T follicular helper cell (primary cell): ENCODE data around the gene ZFAND4.
"Not testable (repeated sequence)": the region's sequence is repeated elsewhere in the genome, so short reads cannot be mapped to it uniquely, and the experiment has no call there.

ENCODE experiments used
- DNase-seq: peaks from one replicate; pipeline ENCODE4 v3.0.0-alpha.2; 2020; ENCODE audit warnings: low read depth

Gene ZFAND4

DNA sequence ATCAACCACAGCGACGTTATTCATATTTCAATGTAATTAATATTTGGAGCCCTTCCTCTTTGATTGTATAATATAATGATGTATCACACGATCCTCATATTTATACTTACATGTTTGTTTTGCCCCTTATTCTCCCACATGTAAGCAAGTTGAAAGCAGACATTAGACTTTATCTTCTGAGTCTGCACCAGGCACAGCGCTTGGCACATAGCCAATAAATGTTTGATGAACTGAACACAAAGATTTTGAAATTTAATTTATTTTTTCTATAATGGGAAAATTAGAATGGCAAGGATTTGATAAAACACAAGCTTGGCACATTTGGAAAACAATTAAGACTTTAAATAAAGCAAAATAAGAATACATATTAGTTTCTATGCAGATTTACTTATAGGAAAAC, 31.6 kb downstream of the ZFAND4 start:
- DNase-seq: no peak

DNA sequence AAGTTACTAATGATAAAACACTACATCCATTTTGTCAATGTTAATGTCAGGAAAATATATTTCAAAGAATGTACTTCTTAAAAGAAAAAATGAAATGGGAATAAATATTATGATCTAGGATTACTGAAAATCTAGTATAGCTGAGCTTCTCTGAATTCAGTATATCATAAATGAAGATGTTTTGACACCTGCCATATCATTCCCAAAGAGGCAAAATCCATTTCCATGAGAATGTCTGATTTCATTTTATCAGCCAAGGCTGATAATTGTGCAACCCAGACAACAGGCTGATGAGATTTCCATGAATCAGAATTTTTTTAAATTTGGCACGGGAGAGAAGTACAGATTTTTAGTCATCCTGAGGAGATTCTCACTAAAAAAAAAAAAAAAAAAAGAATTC, 32.5 kb downstream of the ZFAND4 start:
- DNase-seq: no peak

DNA sequence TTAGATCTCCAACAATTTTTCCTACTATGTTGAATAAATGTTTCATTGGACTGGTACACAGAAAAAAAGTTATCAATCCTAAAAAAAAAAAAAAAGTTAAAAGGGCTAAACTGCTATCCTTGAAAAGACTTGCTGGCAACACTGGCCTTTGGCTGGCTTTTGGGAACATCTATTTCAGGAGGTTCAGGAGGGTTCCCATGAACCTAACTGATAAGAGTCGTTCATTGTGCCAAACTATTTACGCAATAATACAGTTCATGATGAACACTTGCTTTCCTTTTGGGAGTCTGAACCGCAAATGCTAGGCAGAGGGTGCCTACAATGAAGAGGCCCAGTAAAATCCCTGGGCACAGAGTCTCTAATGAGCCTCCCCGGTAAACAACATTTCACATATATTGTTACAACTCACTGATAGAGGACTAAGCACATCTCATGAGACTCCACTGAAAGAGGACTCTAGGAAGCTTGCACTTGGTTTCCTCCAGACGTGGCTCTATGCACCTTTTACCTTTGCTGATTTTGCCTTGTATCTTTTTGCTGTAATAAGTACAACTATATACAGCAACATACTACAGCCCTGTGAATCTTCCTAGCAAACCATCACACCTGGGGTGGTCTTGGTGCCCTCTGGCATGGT, 45.0 kb downstream of the ZFAND4 start:
- DNase-seq: no peak

DNA sequence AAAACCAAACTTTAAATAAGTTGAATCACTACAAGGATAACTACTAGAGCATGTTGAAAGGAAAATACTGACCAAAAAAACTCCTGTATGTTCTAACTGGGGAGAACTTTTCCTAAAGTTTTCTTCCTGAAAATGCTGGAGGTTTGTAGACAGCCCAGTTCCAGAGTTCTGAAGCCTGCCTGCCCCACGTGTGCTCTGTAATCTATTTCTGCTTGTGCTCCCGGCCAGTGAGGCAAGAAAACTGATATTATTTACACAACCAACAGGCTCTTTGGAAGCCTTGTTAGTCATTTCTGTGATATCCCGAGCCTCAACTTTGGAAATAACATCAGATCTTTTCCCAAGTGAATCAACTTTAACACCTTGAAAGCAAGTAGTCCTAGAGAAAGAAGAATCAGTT, 46.7 kb downstream of the ZFAND4 start:
- no peak for DNase-seq

DNA sequence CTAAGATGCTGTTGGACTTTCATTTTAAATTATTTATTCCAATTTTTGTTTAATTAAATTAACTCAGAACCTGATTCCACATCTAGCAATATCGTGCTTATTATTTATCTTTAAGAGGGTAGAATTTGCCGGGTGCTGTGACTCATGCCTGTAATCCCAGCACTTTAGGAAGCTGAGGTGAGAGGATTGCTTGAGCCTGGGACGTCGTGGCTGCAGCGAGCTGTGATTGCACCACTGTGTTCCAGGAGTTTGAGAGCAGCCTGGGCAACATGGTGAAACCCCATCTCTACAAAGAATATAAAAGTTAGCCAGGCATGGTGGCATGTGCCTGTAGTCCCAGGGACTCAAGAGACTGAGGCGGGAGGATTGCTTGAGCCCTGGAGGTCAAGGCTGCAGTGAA, 47.8 kb downstream of the ZFAND4 start:
- DNase-seq: no peak

DNA sequence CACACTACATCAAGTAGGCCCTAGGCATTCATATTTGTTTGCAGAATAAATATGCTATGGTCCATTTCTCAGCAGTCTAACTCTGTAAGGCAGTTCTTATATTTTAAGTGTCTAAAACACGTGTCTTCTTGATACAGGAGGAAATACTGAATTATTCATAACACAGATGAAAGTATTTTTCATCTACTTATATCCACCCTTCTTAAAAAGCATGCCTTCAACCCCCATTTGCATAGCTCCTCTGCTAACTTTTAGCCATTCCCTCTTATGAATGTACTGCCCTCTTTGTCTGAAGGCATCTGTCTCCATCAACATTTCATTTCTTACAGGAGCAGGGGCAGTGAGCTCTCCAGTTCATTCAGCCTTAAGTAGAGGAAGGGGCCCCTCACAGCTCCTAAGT, 57.7 kb downstream of the ZFAND4 start:
- DNase-seq: no peak

DNA sequence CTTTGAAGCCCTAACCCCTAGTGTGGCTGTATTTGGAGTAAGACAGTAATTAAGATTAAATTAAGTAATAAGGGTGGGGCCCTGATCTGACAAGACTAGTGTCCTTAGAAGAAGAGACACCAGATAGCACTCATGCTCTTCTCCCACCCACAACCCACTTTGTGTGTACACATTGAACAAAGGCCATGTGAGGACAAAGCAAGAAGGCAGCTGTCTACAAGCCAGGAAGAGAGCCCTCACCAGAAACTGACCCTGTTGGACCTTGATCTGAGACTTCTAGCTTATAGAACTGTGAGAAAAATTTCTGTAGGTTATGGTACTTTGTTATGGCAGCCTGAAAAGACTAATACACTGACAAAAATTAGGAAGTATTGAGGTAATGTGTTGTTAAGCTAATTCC, 59.8 kb downstream of the ZFAND4 start:
- DNase-seq: no peak

DNA sequence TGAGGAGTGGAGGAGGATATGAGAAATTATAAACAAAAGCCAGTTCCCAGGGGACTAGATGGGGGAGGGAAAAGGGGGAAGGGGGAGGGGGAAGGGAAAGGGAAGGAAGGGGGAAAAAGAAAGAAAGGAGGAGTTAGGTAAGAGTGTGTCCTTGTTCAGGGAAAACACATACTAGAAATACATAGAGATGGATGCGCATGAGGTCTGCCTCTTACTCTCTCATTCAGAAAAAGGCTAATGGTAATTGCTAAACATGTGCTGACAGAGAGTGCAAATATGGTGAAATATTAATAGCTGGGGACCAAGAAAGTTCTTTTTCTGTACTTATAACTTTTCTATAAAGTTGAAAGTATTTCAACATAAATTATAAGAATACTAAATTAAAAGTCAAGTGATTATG, 64.5 kb downstream of the ZFAND4 start:
- no peak for DNase-seq

DNA sequence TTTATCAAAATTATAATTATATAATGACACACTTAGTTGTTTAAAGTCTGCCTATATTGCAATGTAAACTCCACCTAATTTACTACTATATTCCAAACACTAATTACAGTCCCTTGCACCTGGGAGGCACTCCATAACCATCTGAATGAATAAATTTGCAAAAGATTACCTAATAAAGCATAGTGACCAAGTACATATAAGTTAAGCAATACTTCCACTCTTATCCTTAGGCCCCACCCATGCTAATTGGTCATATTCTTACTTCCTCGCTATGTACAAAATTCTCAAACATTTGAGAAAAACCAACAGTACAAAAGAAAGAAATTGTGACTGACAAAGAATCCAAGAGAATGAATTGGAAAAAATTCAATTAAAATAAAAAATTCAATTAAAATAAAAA, 65.3 kb downstream of the ZFAND4 start:
- no peak for DNase-seq

DNA sequence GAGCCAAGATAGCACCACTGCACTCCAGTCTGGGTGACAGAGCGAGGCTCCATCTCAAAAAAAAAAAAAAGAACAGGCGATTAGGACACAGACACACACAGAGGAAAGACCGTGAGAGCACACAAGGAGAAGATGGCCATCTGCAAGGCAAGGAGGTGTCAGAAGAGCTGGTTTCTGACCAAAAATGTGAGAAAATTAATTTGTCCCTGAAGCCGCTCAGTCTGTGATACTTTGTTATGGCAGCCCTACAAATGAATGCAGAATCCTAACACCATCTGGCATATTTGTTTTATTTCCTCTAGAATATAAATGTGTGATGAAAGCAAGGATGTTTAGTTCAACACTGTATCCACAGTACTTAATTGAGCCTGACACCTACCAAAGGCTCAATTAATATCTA, 69.7 kb downstream of the ZFAND4 start:
- DNase-seq: no peak

DNA sequence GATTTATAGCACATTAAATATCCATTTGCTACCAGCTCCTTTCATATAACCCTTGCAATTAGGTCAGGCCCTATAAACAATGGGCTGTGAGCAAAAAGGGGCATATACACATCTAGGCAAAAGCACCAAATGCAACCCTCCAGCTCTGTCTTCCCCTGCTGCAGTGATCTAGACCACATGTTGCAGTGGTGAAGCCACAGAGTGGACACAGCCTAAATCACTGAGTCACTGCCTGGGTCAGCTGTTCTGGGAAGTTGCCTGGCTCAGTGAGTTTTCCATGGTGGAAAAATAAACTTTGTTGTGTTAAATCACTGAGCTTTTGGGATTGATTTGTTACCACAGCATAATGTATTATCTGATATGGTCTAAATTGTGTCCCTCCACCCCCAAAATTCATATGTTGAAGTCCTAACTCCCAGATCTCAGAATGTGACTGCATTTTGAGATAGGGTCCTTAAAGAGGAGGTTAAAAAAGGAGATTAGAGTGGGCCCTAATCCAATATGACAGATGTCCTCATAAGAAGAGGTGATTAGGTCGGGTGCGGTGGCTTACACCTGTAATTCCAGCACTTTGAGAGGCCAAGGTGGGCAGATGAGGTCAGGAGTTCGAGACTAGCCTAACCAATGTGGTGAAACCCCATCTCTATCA, 70.4 kb downstream of the ZFAND4 start:
- DNase-seq: no peak

DNA sequence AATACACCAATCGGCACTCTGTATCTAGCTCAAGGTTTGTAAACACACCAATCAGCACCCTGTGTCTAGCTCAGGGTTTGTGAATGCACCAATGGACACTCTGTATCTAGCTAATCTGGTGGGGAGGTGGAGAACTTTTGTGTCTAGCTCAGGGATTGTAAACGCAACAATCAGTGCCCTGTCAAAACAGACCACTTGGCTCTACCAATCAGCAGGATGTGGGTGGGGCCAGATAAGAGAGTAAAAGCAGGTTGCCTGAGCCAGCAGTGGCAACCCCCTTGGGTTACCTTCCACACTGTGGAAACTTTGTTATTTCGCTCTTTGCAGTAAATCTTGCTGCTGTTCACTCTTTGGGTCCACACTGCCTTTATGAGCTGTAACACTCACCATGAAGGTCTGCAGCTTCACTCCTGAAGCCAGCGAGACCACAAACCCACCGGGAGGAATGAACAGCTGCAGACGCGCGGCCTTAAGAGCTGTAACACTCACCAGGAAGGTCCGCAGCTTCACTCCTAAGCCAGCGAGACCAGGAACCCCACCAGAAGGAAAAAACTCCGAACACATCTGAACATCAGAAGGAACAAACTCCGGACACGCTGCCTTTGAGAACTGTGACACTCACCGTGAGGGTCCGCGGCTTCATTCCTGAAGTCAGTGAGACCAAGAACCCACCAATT, 71.2 kb downstream of the ZFAND4 start:
- not testable (repeated sequence) for DNase-seq

DNA sequence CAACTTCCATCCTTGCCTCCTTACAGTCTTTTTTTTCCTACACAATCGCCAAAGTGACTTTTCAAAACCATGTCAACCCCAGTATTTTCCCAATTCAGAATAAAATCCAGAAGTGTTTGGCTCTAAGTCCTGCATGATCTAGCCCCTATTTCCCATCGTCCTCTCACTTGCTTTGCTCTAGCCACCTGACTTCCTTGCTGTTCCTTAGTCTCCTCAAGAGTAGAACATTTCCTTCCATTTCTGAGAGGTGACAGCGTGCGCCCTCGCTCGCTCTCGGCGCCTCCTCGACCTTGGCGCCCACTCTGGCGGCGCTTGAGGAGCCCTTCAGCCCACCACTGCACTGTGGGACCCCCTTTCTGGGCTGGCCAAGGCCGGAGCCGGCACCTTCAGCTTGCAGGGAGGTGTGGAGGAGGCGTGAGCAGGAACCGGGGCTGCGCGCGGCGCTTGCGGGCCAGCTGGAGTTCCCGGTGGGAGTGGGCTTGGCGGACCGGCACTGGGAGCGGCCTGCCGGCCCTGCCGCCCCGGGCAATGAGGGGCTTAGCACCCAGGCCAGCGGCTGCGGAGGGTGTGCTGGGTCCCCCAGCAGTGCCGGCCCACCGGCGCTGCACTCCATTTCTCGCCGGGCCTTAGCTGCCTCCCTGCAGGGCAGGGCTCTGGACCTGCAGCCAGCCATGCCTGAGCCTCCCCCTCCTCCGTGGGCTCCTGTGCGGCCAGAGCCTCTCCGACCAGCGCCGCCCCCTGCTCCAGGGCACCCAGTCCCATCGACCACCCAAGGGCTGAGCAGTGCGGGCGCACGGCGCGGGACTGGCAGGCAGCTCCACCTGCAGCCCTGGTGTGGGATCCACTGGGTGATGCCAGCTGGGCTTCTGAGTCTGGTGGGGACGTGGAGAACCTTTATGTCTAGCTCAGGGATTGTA, 72.0 kb downstream of the ZFAND4 start:
- not testable (repeated sequence) for DNase-seq

DNA sequence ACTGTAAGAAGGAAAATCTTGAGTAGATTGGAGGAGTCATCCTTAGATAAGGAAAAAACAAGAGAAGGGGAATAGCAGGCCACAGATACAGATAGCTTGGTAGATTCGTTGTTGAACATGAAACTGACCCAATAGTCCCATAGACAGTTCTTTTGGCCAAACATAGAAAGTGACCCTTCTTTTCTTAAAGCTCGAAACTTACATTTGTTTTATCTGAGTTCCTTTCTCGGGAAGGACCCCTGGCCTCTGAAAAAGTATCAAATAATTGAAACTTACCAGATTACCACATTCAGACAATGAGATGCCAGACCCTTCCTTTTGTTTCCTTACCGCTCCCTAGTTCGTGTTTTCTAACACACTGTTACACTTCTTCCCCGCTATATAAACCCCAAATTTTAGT, 72.9 kb downstream of the ZFAND4 start:
- DNase-seq: no peak

DNA sequence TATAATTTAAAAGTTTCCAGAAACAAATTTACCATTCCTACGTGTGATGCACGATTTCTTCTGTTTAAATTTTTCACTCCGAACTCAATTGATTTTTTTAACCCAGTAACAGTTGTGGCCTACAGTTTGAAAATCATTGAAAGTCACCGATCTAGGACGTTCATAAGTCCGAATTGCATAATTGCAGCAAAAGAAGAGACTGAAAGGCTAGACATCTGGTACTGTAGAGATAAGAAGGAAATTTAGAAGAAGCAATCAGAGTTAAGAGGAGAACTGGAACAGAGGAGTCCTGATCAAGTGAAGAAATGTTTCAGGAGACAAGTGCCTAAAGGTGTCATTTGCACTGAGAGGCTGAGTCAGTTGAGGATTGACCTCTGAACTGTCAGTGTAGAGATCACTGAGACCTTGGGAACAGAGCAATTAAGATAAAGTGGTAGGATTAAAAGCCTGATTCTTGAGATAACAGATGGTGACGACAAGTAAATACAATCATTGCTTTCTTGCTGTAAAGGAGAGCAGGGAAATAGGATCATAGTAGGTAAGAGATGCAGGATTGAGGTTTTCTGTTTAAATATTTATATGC, 73.5 kb downstream of the ZFAND4 start:
- no peak for DNase-seq

DNA sequence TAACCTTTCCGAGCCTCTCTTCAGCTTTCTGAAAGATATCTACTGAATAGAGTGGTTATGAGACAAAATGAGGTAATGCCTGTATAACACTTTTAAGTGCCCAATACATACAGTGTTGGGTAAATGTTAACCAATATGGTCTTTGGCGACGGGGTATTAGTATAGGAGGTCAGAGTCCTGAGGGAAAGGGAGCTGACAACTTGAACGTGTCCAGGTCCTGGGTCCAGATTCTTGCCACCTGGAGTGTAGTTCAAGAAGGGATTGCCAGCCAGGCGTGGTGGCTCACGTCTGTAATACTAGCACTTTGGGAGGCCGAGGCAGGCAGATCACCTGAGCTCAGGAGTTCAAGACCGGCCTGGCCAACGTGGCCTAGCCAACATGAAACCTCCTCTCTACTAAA, 76.0 kb downstream of the ZFAND4 start:
- no peak for DNase-seq

DNA sequence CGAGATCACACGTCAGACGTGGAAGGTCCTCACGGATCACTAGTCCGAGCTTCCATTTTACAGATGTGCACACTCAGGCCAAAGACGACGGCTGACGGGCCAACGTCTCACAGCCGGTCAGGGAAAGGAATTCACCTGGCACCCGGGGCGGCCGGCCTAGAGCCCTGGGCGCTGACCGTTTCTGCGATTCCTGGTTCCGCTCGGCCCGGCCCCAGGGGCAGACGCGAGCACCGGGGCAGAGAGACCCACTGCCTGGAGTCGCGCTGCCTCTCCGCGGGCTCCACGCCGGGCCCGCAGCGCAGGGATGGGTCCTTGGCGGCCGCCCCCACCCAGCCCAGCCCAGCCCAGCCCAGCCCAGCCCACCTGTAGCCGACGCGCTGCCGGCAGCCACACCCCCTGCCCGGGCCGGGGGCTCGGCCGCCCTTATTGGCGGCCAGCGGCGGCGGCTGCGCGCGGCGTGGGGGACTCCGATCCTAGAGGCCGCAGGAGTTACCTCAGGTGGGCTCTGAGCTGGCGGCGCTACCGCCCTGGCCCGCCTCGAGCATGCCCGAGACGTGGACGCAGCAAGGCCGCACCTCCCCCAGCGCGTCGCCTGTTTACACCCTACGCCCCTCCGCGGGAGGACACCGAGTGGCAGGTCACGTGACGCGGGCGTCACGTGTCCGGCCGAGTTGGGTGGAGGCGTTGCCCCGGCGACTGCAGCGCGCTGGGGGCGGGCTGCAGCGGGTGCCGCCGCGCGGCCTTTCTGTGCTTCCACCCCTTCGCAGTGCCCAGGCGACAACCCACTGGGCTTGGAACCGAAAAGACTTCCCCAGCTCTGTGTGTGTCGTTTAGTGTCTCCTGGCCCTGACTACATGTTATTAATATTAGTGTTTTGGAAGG, 78.1 kb downstream of the ZFAND4 start:
- DNase-seq: peak; percentile 84

DNA sequence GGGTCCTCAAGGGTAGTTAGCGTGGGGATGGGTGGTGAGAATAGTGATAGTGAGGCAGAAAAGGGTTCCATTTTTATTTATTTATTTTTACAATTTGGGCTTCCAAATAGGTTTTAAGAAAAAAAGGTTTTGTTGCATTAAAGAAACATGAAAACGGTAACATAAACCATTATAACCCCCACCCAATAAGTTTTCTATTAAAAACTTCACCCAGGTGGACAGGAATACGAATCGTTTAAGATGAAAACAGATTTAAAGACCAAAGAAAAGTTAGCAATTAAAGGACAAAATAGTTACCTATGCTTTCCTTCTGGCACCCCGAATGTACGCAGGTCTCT, 78.7 kb downstream of the ZFAND4 start:
- DNase-seq: no peak

DNA sequence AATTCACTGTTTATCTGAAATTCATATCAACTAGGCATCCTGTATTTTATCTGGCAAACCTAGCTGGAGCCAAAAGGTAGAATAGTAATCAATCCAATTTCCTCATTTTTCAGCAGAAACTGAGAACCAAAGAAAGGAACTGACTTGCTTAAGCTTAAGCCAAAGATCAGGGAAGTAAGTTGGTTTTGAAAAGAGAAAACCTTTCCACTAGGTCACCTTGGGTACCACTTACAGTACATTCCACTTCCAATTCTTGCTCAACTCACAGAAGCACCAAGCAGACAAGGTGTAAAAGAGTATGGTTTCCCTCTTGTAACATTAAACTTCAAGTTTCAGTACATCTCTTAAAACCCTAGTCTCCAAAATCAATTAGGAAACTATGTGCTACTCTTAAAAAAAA, 79.6 kb downstream of the ZFAND4 start:
- no peak for DNase-seq

DNA sequence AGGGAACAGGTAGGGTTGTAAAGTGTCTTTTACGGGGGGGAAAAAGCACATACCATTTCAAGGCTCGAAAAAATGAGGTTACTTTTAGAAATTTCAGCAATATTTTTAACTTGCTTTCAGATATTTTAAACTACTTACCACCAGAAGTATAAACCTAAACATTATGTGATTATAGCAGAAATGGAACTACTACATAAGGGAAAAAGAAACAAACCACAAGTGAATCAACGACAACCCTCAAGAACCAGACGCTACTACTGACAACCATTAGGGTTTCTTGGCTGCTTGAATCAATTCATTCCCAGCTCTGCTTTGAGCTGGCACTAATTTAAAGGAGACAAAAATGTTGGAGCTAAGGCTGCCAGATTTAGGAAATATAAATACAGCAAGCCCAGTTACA, 80.1 kb downstream of the ZFAND4 start:
- no peak for DNase-seq

DNA sequence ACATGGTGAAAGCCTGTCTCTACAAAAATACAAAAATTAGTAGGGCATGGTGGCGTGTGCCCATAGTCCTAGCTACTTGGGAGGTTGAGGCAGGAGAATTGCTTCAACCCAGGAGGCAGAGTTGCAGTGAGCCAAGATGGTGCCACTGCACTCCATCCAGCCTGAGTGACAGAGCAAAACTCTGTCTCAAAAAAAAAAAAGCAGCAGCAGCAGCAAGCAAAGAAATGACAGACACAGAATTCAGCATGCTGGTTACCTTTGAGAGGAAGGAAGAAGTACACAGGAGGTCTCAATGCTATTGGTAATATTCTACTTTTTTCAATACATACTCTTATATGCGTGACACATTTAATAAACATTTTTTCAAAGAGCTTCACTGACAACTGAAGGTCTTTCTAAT, 81.3 kb downstream of the ZFAND4 start:
- no peak for DNase-seq
